Activated naive CD8-positive, alpha-beta T cell treated with anti-CD3 and anti-CD28 coated beads, Interleukin-2, amount 50 U/mL, for 24 hours (primary cell): Measurements from ENCODE around the gene TOPAZ1.
"Not testable (repeated sequence)": the region's sequence is repeated elsewhere in the genome, so short reads cannot be mapped to it uniquely, and the experiment has no call there.

ENCODE experiments used
- ATAC-seq: fragments of 150-1000 bp; cut with Tn5 transposase; one replicate; pipeline ENCODE4 v1.10.0; 2021
- DNase-seq: peaks from one replicate; pipeline ENCODE4 v3.0.0; 2021
- H3K27ac Mint-ChIP-seq: one replicate; pipeline ENCODE4 v1.8.0; 2021; ENCODE audit warnings: mild to moderate bottlenecking, mixed read lengths
- H3K27me3 Mint-ChIP-seq: one replicate; pipeline ENCODE4 v1.8.0; 2021; ENCODE audit warnings: mixed read lengths
- H3K36me3 Mint-ChIP-seq: one replicate; pipeline ENCODE4 v1.8.0; 2021; ENCODE audit warnings: low read depth, mixed read lengths
- H3K4me1 Mint-ChIP-seq: one replicate; pipeline ENCODE4 v1.8.0; 2021; ENCODE audit warnings: mixed read lengths
- H3K4me3 Mint-ChIP-seq: one replicate; pipeline ENCODE4 v1.8.0; 2021; ENCODE audit warnings: mild to moderate bottlenecking, moderate library complexity, mixed read lengths
- H3K9me3 Mint-ChIP-seq: one replicate; pipeline ENCODE4 v1.8.0; 2021; ENCODE audit warnings: mixed read lengths

Gene TOPAZ1

GRCh38 chr3:44330444-44330843 lies 88.8 kb downstream of the TOPAZ1 start:
- ATAC-seq, result no peak
- DNase-seq, result no peak
- Mint-ChIP-seq H3K4me3 (no peak overlapping the region), H3K4me1 (no peaks in the 10 kb centered on the region), H3K27ac (no peak overlapping the region), H3K9me3 (no peaks in the 10 kb centered on the region), H3K36me3 (no peaks in the 10 kb centered on the region), H3K27me3 (peaks cover 2% of the 10 kb centered on the region)

GRCh38 chr3:44334326-44334725 lies 92.6 kb downstream of the TOPAZ1 start:
- no peak overlapping the region for H3K27ac Mint-ChIP-seq
- no peaks in the 10 kb centered on the region for H3K9me3 Mint-ChIP-seq
- no peak overlapping the region for H3K4me3 Mint-ChIP-seq
- DNase-seq, result no peak
- no peak for ATAC-seq
- peaks cover 13% of the 10 kb centered on the region for H3K4me1 Mint-ChIP-seq
- no peaks in the 10 kb centered on the region for H3K36me3 Mint-ChIP-seq
- peaks cover 2% of the 10 kb centered on the region for H3K27me3 Mint-ChIP-seq

GRCh38 chr3:44337248-44337785 lies 95.6 kb downstream of the TOPAZ1 start:
- H3K4me1 Mint-ChIP-seq, result peaks cover 24% of the 10 kb centered on the region
- H3K36me3 Mint-ChIP-seq, result peaks cover 1% of the 10 kb centered on the region
- peak overlapping the region; percentile 96 for H3K27ac Mint-ChIP-seq
- no peak for ATAC-seq
- no peaks in the 10 kb centered on the region for H3K9me3 Mint-ChIP-seq
- H3K27me3 Mint-ChIP-seq, result no peaks in the 10 kb centered on the region
- DNase-seq, result no peak
- H3K4me3 Mint-ChIP-seq, result peak overlapping the region; percentile 99

- peak; percentile 98 for DNase-seq
- Mint-ChIP-seq H3K36me3 (peaks cover 3% of the 10 kb centered on the region), H3K4me1 (peaks cover 24% of the 10 kb centered on the region), H3K27me3 (no peaks in the 10 kb centered on the region), H3K27ac (peak within 1 kb of the TSS; percentile 96), H3K9me3 (no peaks in the 10 kb centered on the region), H3K4me3 (peak within 1 kb of the TSS; percentile 99)
- peak; percentile 95 for ATAC-seq
Observed at GRCh38 chr3:44338010-44338827, 96.5 kb downstream of the TOPAZ1 start, which contains the start of gene TCAIM. TSS of gene TCAIM (plus strand) at chr3:44338766. CDS start at chr3:44354783, 16,017 bp downstream.

- Mint-ChIP-seq H3K4me3 (peak overlapping the region; percentile 99), H3K4me1 (peaks cover 24% of the 10 kb centered on the region), H3K9me3 (no peaks in the 10 kb centered on the region), H3K36me3 (peaks cover 3% of the 10 kb centered on the region), H3K27me3 (no peaks in the 10 kb centered on the region), H3K27ac (peak overlapping the region; percentile 96)
- DNase-seq, result no peak
- ATAC-seq, result no peak
Observed at GRCh38 chr3:44338828-44339127, 97.1 kb downstream of the TOPAZ1 start.

GRCh38 chr3:44339181-44340057 lies 97.7 kb downstream of the TOPAZ1 start:
- Mint-ChIP-seq H3K9me3 (no peaks in the 10 kb centered on the region), H3K4me3 (peak overlapping the region; percentile 99), H3K36me3 (peaks cover 3% of the 10 kb centered on the region), H3K27me3 (no peaks in the 10 kb centered on the region), H3K4me1 (peaks cover 24% of the 10 kb centered on the region), H3K27ac (peak overlapping the region; percentile 96)
- DNase-seq (no peak), ATAC-seq (no peak)

GRCh38 chr3:44340058-44340395 lies 98.3 kb downstream of the TOPAZ1 start:
- H3K9me3 Mint-ChIP-seq, result no peaks in the 10 kb centered on the region
- no peaks in the 10 kb centered on the region for H3K27me3 Mint-ChIP-seq
- peaks cover 24% of the 10 kb centered on the region for H3K4me1 Mint-ChIP-seq
- peak overlapping the region; percentile 99 for H3K4me3 Mint-ChIP-seq
- DNase-seq (no peak), ATAC-seq (no peak)
- peaks cover 3% of the 10 kb centered on the region for H3K36me3 Mint-ChIP-seq
- peak overlapping the region; percentile 17 for H3K27ac Mint-ChIP-seq

- DNase-seq (no peak), ATAC-seq (no peak)
- Mint-ChIP-seq H3K4me1 (peaks cover 23% of the 10 kb centered on the region), H3K27ac (no peak overlapping the region), H3K9me3 (no peaks in the 10 kb centered on the region), H3K36me3 (peaks cover 3% of the 10 kb centered on the region), H3K4me3 (no peak overlapping the region), H3K27me3 (no peaks in the 10 kb centered on the region)
Observed at GRCh38 chr3:44342176-44342790, 100.6 kb downstream of the TOPAZ1 start.

- Mint-ChIP-seq H3K4me3 (no peak overlapping the region), H3K36me3 (peaks cover 3% of the 10 kb centered on the region), H3K27ac (no peak overlapping the region), H3K4me1 (peaks cover 17% of the 10 kb centered on the region), H3K27me3 (no peaks in the 10 kb centered on the region), H3K9me3 (no peaks in the 10 kb centered on the region)
- ATAC-seq (no peak), DNase-seq (no peak)
Observed at GRCh38 chr3:44343421-44343820, 101.7 kb downstream of the TOPAZ1 start.

GRCh38 chr3:44346590-44346989 lies 104.9 kb downstream of the TOPAZ1 start:
- ATAC-seq, H3K27me3 Mint-ChIP-seq, H3K4me1 Mint-ChIP-seq, H3K36me3 Mint-ChIP-seq, DNase-seq, H3K27ac Mint-ChIP-seq, H3K4me3 Mint-ChIP-seq, H3K9me3 Mint-ChIP-seq: not testable (repeated sequence)

GRCh38 chr3:44348993-44349392 lies 107.3 kb downstream of the TOPAZ1 start:
- Mint-ChIP-seq H3K4me1 (peaks cover 2% of the 10 kb centered on the region), H3K27me3 (no peaks in the 10 kb centered on the region), H3K4me3 (no peak overlapping the region), H3K27ac (no peak overlapping the region), H3K9me3 (no peaks in the 10 kb centered on the region), H3K36me3 (peaks cover 11% of the 10 kb centered on the region)
- DNase-seq (no peak), ATAC-seq (no peak)

GRCh38 chr3:44353355-44353924 lies 111.8 kb downstream of the TOPAZ1 start:
- Mint-ChIP-seq H3K4me3 (no peak overlapping the region), H3K27me3 (no peaks in the 10 kb centered on the region), H3K4me1 (peaks cover 2% of the 10 kb centered on the region), H3K27ac (no peak overlapping the region), H3K36me3 (peaks cover 22% of the 10 kb centered on the region), H3K9me3 (no peaks in the 10 kb centered on the region)
- no peak for DNase-seq
- no peak for ATAC-seq

- Mint-ChIP-seq H3K4me3 (no peak overlapping the region), H3K9me3 (no peaks in the 10 kb centered on the region), H3K27me3 (no peaks in the 10 kb centered on the region), H3K36me3 (peaks cover 22% of the 10 kb centered on the region), H3K27ac (no peak overlapping the region), H3K4me1 (no peaks in the 10 kb centered on the region)
- no peak for ATAC-seq
- no peak for DNase-seq
Observed at GRCh38 chr3:44355362-44356033, 113.8 kb downstream of the TOPAZ1 start.
